H9 (cell line): Measurements from ENCODE around the gene TMEM44. TPM values are rescaled to one million over a fixed set of nuclear protein-coding genes. Genes with fewer than 3 reads are reported as not detected.

Experiments
- DNase-seq: peaks from one replicate; pipeline ENCODE4 v3.0.0-alpha.2; 2017
- H2AFZ ChIP-seq: one replicate; pipeline ENCODE4 v1.6.1; 2013; ENCODE audit warnings: mild to moderate bottlenecking, low read length, control low read depth, moderate library complexity
- H2AK5ac ChIP-seq: 2 replicates; pipeline ENCODE4 v1.6.1; 2013; ENCODE audit warnings: low read length, control low read depth, mixed read lengths; ENCODE audit not compliant: insufficient read length
- H2BK120ac ChIP-seq: one replicate; pipeline ENCODE4 v1.6.1; 2013; ENCODE audit warnings: low read depth, mild to moderate bottlenecking, low read length, control low read depth, inconsistent platforms; ENCODE audit not compliant: poor library complexity, severe bottlenecking
- H2BK12ac ChIP-seq: 2 replicates; pipeline ENCODE4 v1.6.1; 2013; ENCODE audit warnings: low read length, control low read depth, mixed read lengths, low read depth; ENCODE audit not compliant: insufficient read length
- H2BK15ac ChIP-seq: 2 replicates; pipeline ENCODE4 v1.6.1; 2013; ENCODE audit warnings: low read depth, low read length, control low read depth
- H2BK20ac ChIP-seq: one replicate; pipeline ENCODE4 v1.6.1; 2013; ENCODE audit warnings: low read depth, mild to moderate bottlenecking, low read length, control low read depth, inconsistent platforms; ENCODE audit not compliant: poor library complexity, severe bottlenecking
- H2BK5ac ChIP-seq: 2 replicates; pipeline ENCODE4 v1.6.1; 2013; ENCODE audit warnings: low read length, control low read depth, mixed read lengths; ENCODE audit not compliant: insufficient read length
- H3K14ac ChIP-seq: 2 replicates; pipeline ENCODE4 v1.6.1; 2013; ENCODE audit warnings: low read length, control low read depth; ENCODE audit not compliant: insufficient read depth
- H3K18ac ChIP-seq: 2 replicates; pipeline ENCODE4 v1.6.1; 2013; ENCODE audit warnings: low read depth, mild to moderate bottlenecking, mixed read lengths, low read length, control low read depth; ENCODE audit not compliant: insufficient read length
- H3K23ac ChIP-seq: 2 replicates; pipeline ENCODE4 v1.6.1; 2013; ENCODE audit warnings: low read length, control low read depth, mixed read lengths, low read depth; ENCODE audit not compliant: insufficient read length
- H3K23me2 ChIP-seq: 2 replicates; pipeline ENCODE4 v1.6.1; 2013; ENCODE audit warnings: low read depth, mild to moderate bottlenecking, mixed read lengths, low read length, control low read depth; ENCODE audit not compliant: insufficient read length, poor library complexity, severe bottlenecking
- H3K27ac ChIP-seq: 2 replicates; pipeline ENCODE4 v1.5.1; 2013; ENCODE audit warnings: low read length, control low read depth, mixed read lengths, low read depth; ENCODE audit not compliant: insufficient read length
- H3K27me3 ChIP-seq: 2 replicates; pipeline ENCODE4 v1.6.1; 2013; ENCODE audit warnings: low read length, control low read depth, inconsistent platforms; ENCODE audit not compliant: insufficient read depth
- H3K4ac ChIP-seq: 2 replicates; pipeline ENCODE4 v1.6.1; 2013; ENCODE audit warnings: low read depth, mild to moderate bottlenecking, control low read depth, inconsistent platforms, low read length, moderate library complexity
- H3K4me1 ChIP-seq: 2 replicates; pipeline ENCODE4 v1.6.1; 2013; ENCODE audit warnings: low read length, control low read depth, inconsistent platforms; ENCODE audit not compliant: insufficient read depth
- H3K4me2 ChIP-seq: 2 replicates; pipeline ENCODE4 v1.6.1; 2013; ENCODE audit warnings: low read length, control low read depth, mixed read lengths; ENCODE audit not compliant: insufficient read length, insufficient read depth
- H3K56ac ChIP-seq: 2 replicates; pipeline ENCODE4 v1.6.1; 2013; ENCODE audit warnings: low read depth, mild to moderate bottlenecking, mixed read lengths, low read length, control low read depth; ENCODE audit not compliant: insufficient read length
- H3K79me1 ChIP-seq: 2 replicates; pipeline ENCODE4 v1.6.1; 2013; ENCODE audit warnings: low read depth, mild to moderate bottlenecking, moderate library complexity, low read length, control low read depth, inconsistent platforms; ENCODE audit not compliant: insufficient read depth, poor library complexity, severe bottlenecking
- H3K79me2 ChIP-seq: 2 replicates; pipeline ENCODE4 v1.6.1; 2013; ENCODE audit warnings: low read length, control low read depth, inconsistent platforms; ENCODE audit not compliant: insufficient read depth
- H3K9ac ChIP-seq: 2 replicates; pipeline ENCODE4 v1.6.1; 2013; ENCODE audit warnings: low read length, control low read depth, mixed read lengths; ENCODE audit not compliant: insufficient read length; ENCODE audit errors: extremely low read depth
- H3K9me3 ChIP-seq: one replicate; pipeline ENCODE4 v1.6.1; 2013; ENCODE audit warnings: low read depth, low read length, inconsistent platforms; ENCODE audit not compliant: control insufficient read depth
- H3T11ph ChIP-seq: one replicate; pipeline ENCODE4 v1.6.1; 2013; ENCODE audit warnings: mild to moderate bottlenecking, low read length, control low read depth, inconsistent platforms
- H4K20me1 ChIP-seq: one replicate; pipeline ENCODE4 v1.6.1; 2013; ENCODE audit not compliant: control insufficient read depth, insufficient read length, insufficient read depth
- H4K5ac ChIP-seq: 2 replicates; pipeline ENCODE4 v1.6.1; 2013; ENCODE audit warnings: low read depth, mild to moderate bottlenecking, mixed read lengths, low read length, control low read depth; ENCODE audit not compliant: insufficient read length
- H4K8ac ChIP-seq: replicated peaks from 2 replicates; pipeline ENCODE4 v1.6.1; 2013; ENCODE audit warnings: low read length, control low read depth, mixed read lengths, low read depth; ENCODE audit not compliant: insufficient read length
- H4K91ac ChIP-seq: 2 replicates; pipeline ENCODE4 v1.6.1; 2013; ENCODE audit warnings: low read depth, mild to moderate bottlenecking, moderate library complexity, mixed read lengths, low read length, control low read depth; ENCODE audit not compliant: insufficient read length
- H3K27ac Mint-ChIP-seq, 3 experiments: 2 replicates in 2 of 3; 3 replicates in 1 of 3; pipeline ENCODE4 v1.8.0; 2020 to 2021; ENCODE audit warnings: mixed read lengths in 3 of 3, mild to moderate bottlenecking in 1 of 3, moderate library complexity in 1 of 3
- H3K27me3 Mint-ChIP-seq: 2 replicates; pipeline ENCODE4 v1.8.0; 2021; ENCODE audit warnings: low read depth, mild to moderate bottlenecking, moderate library complexity, mixed read lengths
- H3K36me3 Mint-ChIP-seq, 3 experiments: 2 replicates in 2 of 3; 3 replicates in 1 of 3; pipeline ENCODE4 v1.8.0; 2020 to 2021; ENCODE audit warnings: low read depth in 3 of 3, mixed read lengths in 3 of 3; ENCODE audit not compliant: insufficient read depth in 1 of 3
- H3K4me1 Mint-ChIP-seq, 2 experiments: 2 replicates each; pipeline ENCODE4 v1.8.0; 2020; ENCODE audit warnings: mixed read lengths in 2 of 2
- H3K4me3 Mint-ChIP-seq, 2 experiments: 2 replicates in 1 of 2; 3 replicates in 1 of 2; pipeline ENCODE4 v1.8.0; 2020 to 2021; ENCODE audit warnings: mild to moderate bottlenecking in 2 of 2, mixed read lengths in 2 of 2, moderate library complexity in 1 of 2
- H3K9me3 Mint-ChIP-seq, 2 experiments: 2 replicates in 1 of 2; 3 replicates in 1 of 2; pipeline ENCODE4 v1.8.0; 2020; ENCODE audit warnings: mild to moderate bottlenecking in 2 of 2, mixed read lengths in 2 of 2, moderate library complexity in 1 of 2
- WGBS: extraction: QIAGEN DNeasy Blood & Tissue Kit; methylation state at CpG from one replicate; pipeline ENCODE4 v1.1.7; 2013; ENCODE audit warnings: missing lambda C conversion rate, low lambda C conversion rate, mixed read lengths; ENCODE audit not compliant: insufficient read length; ENCODE audit errors: extremely low coverage; 5-methylcytosine and 5-hydroxymethylcytosine counted together
- total RNA-seq: library from RNA; stranded (reverse); gene quantifications from 2 replicates; pipeline ENCODE4 v1.2.1, GENCODE V29; 2021
- TF ChIP-seq, protein P1 (sequence below): fragments of 200-600 bp; sonication (generic); conservative IDR thresholded peaks from 3 replicates; pipeline ENCODE4 v1.8.0; 2021; ENCODE audit warnings: antibody characterized with exemption, mild to moderate bottlenecking

TMEM44 gene
- total RNA-seq, 1 experiment from 2014 or later, result 19.8 TPM

DNA sequence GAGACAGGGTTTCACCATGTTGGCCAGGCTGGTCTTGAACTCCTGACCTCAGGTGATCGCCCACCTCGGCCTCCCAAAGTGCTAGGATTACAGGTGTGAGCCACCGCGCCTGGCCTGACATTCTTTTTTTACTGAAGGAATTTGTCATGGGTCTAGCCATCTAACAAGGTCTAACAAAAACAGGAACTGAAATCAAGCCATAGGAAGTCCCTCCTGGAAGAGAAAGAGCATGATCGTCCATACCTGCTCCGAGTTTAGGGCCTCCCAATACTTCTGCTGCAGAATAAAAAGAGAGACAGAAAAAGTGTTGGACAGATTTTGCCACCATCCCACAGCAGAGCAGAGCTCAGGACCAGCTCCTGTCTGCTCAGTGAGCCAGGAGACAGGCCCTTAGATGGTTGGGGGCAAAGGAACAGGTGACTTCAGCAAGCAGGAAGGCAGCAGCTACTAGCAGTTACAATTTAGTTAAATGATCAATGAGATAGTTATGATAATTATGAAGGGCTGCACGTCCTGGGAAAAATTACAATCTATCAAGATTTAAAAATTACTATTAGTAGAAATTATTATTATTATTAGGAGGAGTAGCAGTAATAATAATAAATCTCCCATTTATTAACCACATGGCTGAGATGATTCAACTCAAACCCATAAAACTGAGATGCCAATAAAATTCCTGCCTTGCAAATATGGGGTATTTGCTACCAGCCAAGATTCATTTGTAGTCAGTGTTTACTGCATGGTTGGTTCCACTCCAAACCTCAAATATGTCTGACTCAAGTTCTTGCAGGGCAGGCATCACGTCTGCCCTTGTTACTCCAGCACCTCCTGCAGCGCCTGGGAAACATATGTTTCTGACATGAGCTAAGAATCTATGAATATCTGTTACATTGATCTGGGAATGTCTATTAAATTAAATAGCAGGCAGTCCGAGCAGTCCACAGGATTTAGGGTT lies 40.1 kb downstream of the TMEM44 start:
- H3K56ac ChIP-seq, result no peak overlapping the region
- no peak overlapping the region for H4K91ac ChIP-seq
- no peaks in the 10 kb centered on the region for H3K79me2 ChIP-seq
- H2AFZ ChIP-seq, result no peak overlapping the region
- H3K27me3 ChIP-seq, result no peaks in the 10 kb centered on the region
- H3K27ac Mint-ChIP-seq, result no peak overlapping the region
- H3K18ac ChIP-seq, result no peak overlapping the region
- no peaks in the 10 kb centered on the region for H4K20me1 ChIP-seq
- H3K27ac ChIP-seq, result no peak overlapping the region
- H3K23ac ChIP-seq, result no peak overlapping the region
- H2BK20ac ChIP-seq, result no peak overlapping the region
- H3K4me1 ChIP-seq, result no peaks in the 10 kb centered on the region
- no peak for DNase-seq
- no peaks in the 10 kb centered on the region for H3K23me2 ChIP-seq
- no peak overlapping the region for H3K14ac ChIP-seq
- no peak overlapping the region for H3K9ac ChIP-seq
- H3K4me2 ChIP-seq, result no peak overlapping the region
- H3K4me3 Mint-ChIP-seq, result no peak overlapping the region
- H3K9me3 Mint-ChIP-seq, result no peaks in the 10 kb centered on the region
- no peak overlapping the region for H2BK15ac ChIP-seq
- peaks cover 0 to 4% (median 0%) of the 10 kb centered on the region in 3 experiments; a peak in 3 of 7 replicates for H3K36me3 Mint-ChIP-seq
- no peak overlapping the region for H4K5ac ChIP-seq
- H3K79me1 ChIP-seq, result no peaks in the 10 kb centered on the region
- H3K27me3 Mint-ChIP-seq, result no peaks in the 10 kb centered on the region
- H2BK12ac ChIP-seq, result no peak overlapping the region
- no peak overlapping the region for H4K8ac ChIP-seq
- H2BK5ac ChIP-seq, result no peak overlapping the region
- no peak overlapping the region for H3K4ac ChIP-seq
- H3K4me1 Mint-ChIP-seq, result no peaks in the 10 kb centered on the region
- H3T11ph ChIP-seq, result no peak overlapping the region
- H3K9me3 ChIP-seq, result no peaks in the 10 kb centered on the region
- H2AK5ac ChIP-seq, result no peak overlapping the region
- TF ChIP-seq, protein P1, sequence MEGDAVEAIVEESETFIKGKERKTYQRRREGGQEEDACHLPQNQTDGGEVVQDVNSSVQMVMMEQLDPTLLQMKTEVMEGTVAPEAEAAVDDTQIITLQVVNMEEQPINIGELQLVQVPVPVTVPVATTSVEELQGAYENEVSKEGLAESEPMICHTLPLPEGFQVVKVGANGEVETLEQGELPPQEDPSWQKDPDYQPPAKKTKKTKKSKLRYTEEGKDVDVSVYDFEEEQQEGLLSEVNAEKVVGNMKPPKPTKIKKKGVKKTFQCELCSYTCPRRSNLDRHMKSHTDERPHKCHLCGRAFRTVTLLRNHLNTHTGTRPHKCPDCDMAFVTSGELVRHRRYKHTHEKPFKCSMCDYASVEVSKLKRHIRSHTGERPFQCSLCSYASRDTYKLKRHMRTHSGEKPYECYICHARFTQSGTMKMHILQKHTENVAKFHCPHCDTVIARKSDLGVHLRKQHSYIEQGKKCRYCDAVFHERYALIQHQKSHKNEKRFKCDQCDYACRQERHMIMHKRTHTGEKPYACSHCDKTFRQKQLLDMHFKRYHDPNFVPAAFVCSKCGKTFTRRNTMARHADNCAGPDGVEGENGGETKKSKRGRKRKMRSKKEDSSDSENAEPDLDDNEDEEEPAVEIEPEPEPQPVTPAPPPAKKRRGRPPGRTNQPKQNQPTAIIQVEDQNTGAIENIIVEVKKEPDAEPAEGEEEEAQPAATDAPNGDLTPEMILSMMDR, result no peak
- no CpG with 5 or more reads among the region's 10 CpGs for WGBS
- H2BK120ac ChIP-seq, result no peak overlapping the region
